GM19328 (cell line): ENCODE measurements around the gene PDE11A.
"Not testable (repeated sequence)": the region's sequence is repeated elsewhere in the genome, so short reads cannot be mapped to it uniquely, and the experiment has no call there.

Experiments used
- ATAC-seq: cut with Tn5 transposase; IDR thresholded peaks from one replicate; pipeline ENCODE4 v1.9.1; 2021; ENCODE audit warnings: mild to moderate bottlenecking, moderate library complexity; ENCODE audit not compliant: unreplicated experiment

Gene PDE11A

GRCh38 chr2:177886824-177887223 is 185.8 kb downstream of the PDE11A start:
- ATAC-seq, result no peak

DNA sequence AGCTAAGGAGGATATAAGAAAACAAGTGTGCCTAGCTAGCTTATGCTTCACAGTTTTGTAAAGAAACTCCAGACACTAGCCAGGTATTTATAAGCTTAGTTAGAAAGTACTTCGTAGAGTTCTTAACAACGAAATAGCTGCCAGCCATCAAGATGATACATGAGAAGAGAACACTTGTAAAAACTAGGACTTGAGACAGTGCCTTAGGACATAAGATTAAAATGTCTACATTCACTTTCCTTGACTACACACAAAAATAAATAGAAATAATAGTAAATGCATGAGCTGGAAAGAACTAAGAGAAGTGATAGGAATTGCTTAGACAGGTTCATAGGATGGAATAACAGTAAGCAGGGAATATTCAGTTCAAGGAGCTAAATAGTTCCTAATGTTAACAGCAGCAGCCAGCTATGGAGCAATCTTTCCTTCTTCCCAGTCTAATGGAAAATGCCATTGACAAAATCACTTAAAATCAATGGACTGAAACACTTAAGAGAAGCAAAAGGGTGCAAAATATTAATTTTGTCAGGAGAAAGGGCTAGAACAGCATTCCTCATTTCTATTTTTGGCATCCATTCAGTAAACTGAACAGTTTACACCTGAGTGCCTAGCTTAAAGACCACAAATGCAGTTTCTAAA is 186.6 kb downstream of the PDE11A start:
- no peak for ATAC-seq

GRCh38 chr2:177883177-177883576 is 189.4 kb downstream of the PDE11A start:
- no peak for ATAC-seq

- no peak for ATAC-seq
Observed at GRCh38 chr2:177882501-177882900, 190.1 kb downstream of the PDE11A start.

DNA sequence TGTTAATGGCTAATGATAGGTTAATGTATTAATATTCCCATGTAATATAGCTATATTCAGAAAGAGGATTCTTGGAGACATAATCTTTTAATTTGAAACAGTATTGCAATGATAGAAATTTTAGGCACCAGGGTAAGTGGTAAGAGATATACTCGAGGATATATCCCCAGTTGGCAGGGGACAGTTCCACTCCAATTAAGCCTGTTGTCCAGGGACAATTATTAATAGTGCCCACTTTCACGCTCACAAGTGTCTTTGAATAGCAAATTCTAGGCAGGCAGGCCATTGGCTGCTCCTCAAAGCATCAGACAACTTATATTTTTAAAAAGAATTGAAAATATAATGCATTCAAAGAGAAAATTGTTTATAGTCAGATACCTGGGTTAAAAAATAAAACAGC is 190.7 kb downstream of the PDE11A start:
- no peak for ATAC-seq

- no peak for ATAC-seq
Observed at GRCh38 chr2:177881008-177881747, 191.4 kb downstream of the PDE11A start.

DNA sequence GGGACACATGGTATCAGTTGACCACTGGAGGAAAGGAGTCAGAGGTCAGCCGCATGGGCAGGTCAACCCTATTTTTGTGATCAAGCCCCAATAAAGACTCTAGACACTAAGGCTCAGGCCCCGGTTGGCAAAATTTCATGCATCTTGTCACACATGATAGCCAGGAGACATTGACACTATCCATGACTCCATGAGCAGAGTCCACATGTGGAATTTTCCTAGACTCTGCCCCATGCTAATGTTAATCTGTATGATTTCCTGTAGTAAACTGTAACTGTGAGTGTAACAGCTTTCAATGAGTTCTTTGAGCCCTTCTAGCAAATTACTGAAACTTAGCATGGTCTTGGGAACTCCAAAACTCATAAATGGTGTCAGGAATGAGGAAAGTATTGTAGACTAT is 192.3 kb downstream of the PDE11A start:
- ATAC-seq, result no peak

GRCh38 chr2:177876950-177877349 is 195.6 kb downstream of the PDE11A start:
- no peak for ATAC-seq

DNA sequence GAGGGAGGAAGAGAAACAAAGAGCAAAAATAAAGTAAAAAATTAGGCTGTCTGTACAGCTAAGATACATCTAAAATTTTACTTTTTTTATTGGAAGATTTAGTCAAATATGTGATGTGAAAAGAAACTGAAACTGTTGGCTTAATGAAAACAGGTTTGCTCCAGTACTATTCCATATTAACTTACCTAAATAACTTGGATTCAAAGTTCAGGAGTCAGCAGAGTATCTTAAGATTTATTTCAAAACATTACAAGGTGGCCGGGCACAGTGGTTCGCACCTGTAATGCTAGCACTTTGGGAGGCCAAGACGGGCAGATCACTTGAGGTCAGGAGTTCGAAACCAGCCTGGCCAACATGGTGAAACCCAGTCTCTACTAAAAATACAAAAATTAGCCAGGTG is 197.9 kb downstream of the PDE11A start:
- ATAC-seq, result no peak

GRCh38 chr2:177873915-177874314 is 198.7 kb downstream of the PDE11A start:
- ATAC-seq, result no peak

DNA sequence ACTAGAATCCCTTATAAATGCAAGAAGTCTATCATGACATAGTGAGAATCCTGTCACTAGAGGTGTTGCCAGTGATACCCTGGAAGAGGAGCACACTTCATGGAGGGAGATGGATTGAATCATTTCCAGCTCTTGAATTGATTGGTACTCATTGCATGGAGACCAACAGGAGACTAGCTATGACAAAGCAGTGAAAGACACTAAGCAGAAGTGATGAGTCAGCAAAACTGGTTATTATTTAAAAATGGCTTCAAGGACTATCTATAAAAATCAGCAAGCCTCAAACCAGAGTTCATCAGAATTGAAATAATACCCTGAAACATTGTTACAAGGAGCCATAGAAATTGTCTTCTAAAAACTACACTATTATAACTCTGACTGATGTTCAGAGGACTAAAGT is 200.3 kb downstream of the PDE11A start:
- no peak for ATAC-seq

GRCh38 chr2:177869912-177870311 is 202.7 kb downstream of the PDE11A start:
- no peak for ATAC-seq

- no peak for ATAC-seq
Observed at GRCh38 chr2:177869209-177869608, 203.4 kb downstream of the PDE11A start.

DNA sequence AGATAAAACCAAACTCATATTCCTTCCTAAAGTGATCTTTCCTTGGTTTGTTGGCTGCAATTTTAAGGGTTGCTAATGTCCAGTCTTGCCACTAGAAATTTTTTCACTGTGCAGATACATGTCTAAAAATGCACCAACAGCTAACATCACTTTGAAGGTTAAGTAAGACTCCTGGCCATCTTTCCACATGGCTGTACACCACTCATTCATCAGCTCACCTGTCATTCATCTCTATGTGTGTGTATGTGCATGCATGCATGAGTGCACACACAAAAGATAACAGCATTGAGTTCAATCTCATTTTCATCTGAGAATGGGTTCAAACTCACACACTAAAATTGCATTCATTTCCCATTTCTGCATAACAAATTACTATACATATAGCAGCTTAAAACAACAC is 203.8 kb downstream of the PDE11A start:
- no peak for ATAC-seq

GRCh38 chr2:177857538-177857937 is 215.0 kb downstream of the PDE11A start:
- no peak for ATAC-seq

- no peak for ATAC-seq
Observed at GRCh38 chr2:177852389-177852788, 220.2 kb downstream of the PDE11A start.

DNA sequence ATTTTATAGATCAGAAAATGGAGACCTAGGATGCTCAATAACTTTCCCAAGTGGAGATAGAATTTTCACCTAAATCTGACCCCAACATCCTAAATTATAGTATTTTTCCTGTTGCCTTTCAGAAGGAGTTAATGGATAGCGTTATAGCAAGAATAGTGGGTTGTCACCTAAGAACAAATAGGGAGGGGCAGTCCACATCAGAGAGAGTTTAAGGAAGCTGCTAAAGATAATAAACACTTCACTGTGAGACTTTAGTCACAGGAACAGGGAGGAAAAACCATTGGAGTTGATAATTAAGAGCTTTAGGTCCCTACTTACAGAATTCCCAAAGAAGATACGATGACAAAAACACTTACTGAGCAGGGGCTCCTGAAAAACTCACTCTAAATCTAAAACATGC is 229.4 kb downstream of the PDE11A start:
- no peak for ATAC-seq

GRCh38 chr2:177842243-177842642 is 230.3 kb downstream of the PDE11A start:
- no peak for ATAC-seq

DNA sequence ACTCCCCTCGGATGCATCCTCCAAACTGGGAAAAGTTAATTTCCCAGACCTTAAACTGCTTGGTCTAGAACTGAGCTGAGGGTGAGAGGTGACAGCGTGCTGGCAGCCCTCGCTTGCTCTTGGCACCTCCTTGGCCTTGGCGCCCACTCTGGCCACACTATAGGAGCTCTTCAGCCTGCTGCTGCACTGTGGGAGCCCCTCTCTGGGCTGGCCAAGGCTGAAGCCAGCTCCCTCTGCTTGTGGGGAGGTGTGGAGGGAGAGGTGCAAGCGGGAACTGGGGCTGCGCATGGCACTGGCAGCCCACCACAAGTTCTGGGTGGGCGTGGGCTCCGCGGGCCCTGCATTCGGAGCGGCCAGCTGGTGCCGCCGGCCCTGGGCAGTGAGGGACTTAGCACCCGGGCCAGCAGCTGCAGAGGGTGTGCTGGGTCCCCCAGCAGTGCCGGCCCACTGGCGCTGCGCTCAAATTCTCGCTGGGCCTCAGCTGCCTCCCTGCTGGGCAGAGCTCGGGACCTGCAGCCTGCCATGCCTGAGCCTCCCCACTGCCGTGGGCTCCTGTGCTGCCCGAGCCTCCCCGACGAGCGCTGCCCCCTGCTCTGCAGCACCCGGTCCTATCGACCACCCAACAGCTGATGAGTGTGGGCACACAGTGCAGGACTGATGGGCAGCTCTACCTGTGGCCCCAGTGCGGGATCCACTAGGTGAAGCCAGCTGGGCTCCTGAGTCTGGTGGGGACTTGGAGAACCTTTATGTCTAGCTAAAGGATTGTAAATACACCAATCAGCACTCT is 237.0 kb downstream of the PDE11A start:
- ATAC-seq, result not testable (repeated sequence)

DNA sequence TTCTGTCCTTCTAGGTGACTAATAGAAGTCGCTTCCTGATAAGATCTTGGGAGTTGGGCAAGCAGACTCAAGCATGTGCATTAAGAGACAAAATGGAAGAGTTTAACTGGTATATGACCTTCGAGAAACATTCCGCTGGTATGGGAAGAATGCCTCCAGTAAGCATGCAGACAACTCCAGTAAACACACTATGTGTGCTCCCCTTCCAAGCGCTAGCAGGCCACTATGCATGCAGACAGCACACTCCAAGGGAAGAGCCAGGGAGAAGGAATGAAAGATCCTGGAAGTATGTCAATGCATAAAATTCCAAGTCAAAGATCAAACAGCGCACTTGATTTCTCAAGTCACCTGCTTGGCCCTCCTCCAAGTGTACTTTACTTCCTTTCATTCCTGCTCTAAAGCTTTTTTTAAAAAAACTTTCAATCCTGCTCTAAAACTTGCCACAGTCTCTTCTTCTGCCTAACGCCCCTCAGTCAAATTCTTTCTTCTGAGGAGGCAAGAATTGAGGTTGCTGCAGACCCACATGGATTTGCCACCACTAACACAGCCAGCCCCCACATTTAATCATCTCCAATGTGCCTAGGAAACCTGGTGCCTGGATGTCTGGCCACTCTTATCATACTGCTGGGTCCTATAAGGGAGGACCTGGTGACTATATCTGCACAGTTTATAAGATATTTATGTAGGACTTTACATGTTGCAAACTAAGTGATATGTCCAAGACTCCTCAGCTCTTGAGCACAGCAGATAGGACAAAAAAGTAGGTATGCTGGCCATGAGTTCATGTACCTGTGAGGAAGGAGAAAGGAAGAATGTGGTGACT is 239.8 kb downstream of the PDE11A start:
- no peak for ATAC-seq

GRCh38 chr2:177830881-177831386 is 241.6 kb downstream of the PDE11A start:
- ATAC-seq, result no peak
